DND-41 (cell line): ENCODE results near the gene ATG9B.

Experiments
- ATAC-seq: fragments of 200-7000 bp; cut with Tn5 transposase; 3 replicates; pipeline ENCODE4 v1.9.1; 2021; ENCODE audit warnings: low read depth; ENCODE audit not compliant: insufficient read depth
- DNase-seq: peaks from one replicate; pipeline ENCODE4 v3.0.0-alpha.2; 2020
- H2AFZ ChIP-seq: 2 replicates; pipeline ENCODE4 v1.6.0; 2012; ENCODE audit warnings: low read depth, low read length
- H3K27ac ChIP-seq: 2 replicates; pipeline ENCODE4 v1.5.1; 2012; ENCODE audit warnings: low read length, inconsistent platforms
- H3K27me3 ChIP-seq: fragments of 200-600 bp; sonication (generic); 2 replicates; pipeline ENCODE4 v1.6.0; 2012; ENCODE audit warnings: low read length, mild to moderate bottlenecking, inconsistent platforms; ENCODE audit not compliant: insufficient read depth, poor library complexity
- H3K36me3 ChIP-seq: 2 replicates; pipeline ENCODE4 v1.5.1; 2012; ENCODE audit warnings: low read length, inconsistent platforms; ENCODE audit not compliant: insufficient read depth
- H3K4me1 ChIP-seq: 2 replicates; pipeline ENCODE4 v1.5.1; 2012; ENCODE audit warnings: mild to moderate bottlenecking, low read length; ENCODE audit not compliant: insufficient read depth
- H3K4me2 ChIP-seq: 2 replicates; pipeline ENCODE4 v1.6.0; 2012; ENCODE audit warnings: mild to moderate bottlenecking, moderate library complexity, low read length, inconsistent platforms; ENCODE audit not compliant: insufficient read depth
- H3K4me3 ChIP-seq, 2 experiments: fragments of 200-600 bp in 1 of 2; shearing (Covaris generic) in 1 of 2; 2 replicates each; pipeline ENCODE4 v1.5.1; 2012 to 2016; ENCODE audit warnings: inconsistent platforms in 2 of 2, low read length in 2 of 2, mild to moderate bottlenecking in 2 of 2, low read depth in 1 of 2, moderate library complexity in 1 of 2
- H3K79me2 ChIP-seq: 2 replicates; pipeline ENCODE4 v1.6.0; 2012; ENCODE audit warnings: low read length, inconsistent platforms; ENCODE audit not compliant: insufficient read depth
- H3K9ac ChIP-seq: 2 replicates; pipeline ENCODE4 v1.6.0; 2012; ENCODE audit warnings: low read depth, mild to moderate bottlenecking, inconsistent platforms, low read length, moderate library complexity
- H3K9me3 ChIP-seq: 2 replicates; pipeline ENCODE4 v1.5.1; 2012; ENCODE audit warnings: low read length, moderate library complexity, mild to moderate bottlenecking, inconsistent platforms; ENCODE audit not compliant: insufficient read depth, severe bottlenecking
- H4K20me1 ChIP-seq: 2 replicates; pipeline ENCODE4 v1.6.0; 2012; ENCODE audit warnings: low read length; ENCODE audit not compliant: insufficient read depth
- EZH2 ChIP-seq: IDR thresholded peaks from 3 replicates; pipeline ENCODE4 v1.6.1; 2012; ENCODE audit warnings: borderline replicate concordance, low read depth, mild to moderate bottlenecking, moderate library complexity, low read length, inconsistent platforms; ENCODE audit not compliant: severe bottlenecking
- TF ChIP-seq, protein P1 (sequence below): IDR thresholded peaks from 2 replicates; pipeline ENCODE4 v1.5.1; 2012; ENCODE audit warnings: borderline replicate concordance, low read length, moderate library complexity, mild to moderate bottlenecking; ENCODE audit not compliant: poor library complexity, severe bottlenecking; ENCODE audit errors: extremely low read depth

The ATG9B gene, protein sequence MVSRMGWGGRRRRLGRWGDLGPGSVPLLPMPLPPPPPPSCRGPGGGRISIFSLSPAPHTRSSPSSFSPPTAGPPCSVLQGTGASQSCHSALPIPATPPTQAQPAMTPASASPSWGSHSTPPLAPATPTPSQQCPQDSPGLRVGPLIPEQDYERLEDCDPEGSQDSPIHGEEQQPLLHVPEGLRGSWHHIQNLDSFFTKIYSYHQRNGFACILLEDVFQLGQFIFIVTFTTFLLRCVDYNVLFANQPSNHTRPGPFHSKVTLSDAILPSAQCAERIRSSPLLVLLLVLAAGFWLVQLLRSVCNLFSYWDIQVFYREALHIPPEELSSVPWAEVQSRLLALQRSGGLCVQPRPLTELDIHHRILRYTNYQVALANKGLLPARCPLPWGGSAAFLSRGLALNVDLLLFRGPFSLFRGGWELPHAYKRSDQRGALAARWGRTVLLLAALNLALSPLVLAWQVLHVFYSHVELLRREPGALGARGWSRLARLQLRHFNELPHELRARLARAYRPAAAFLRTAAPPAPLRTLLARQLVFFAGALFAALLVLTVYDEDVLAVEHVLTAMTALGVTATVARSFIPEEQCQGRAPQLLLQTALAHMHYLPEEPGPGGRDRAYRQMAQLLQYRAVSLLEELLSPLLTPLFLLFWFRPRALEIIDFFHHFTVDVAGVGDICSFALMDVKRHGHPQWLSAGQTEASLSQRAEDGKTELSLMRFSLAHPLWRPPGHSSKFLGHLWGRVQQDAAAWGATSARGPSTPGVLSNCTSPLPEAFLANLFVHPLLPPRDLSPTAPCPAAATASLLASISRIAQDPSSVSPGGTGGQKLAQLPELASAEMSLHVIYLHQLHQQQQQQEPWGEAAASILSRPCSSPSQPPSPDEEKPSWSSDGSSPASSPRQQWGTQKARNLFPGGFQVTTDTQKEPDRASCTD

DNA sequence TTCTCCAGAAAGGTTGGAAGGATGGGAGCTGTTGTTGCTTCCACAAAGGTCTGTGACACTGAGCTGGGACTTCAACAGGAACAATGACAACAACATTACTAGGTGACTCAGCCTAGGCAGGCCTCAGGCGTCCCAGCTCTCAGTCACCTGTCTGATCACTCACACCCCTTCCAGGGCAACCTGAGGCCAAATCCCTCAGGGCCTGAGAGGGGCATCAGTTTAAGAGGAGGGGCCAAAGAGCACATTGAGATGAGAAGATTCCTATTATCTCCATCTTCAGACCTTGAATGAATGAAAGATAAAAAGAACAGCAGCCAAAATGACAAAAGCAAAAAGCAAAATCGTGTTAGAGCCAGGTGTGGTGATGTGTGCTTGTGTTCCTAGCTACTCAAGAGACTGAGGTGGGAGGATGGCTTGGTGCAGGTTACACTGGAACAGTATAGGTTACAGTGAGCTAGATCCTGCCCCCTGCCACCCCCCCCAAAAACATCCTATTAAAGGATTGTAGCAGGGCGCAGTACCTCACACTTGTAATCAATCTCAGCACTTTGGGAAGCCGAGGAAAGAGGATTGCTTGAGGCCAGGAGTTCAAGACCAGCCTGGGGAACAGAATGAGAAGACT, at the start of gene ATG9B:
Gene ATG9B (minus strand): TSS at position 60 of the 622 bp plus-strand sequence. CDS start 71 bp downstream, outside the sequence.
- H3K27me3 ChIP-seq = peaks cover 6% of the 10 kb centered on the region
- H3K9ac ChIP-seq = no peak within 1 kb of the TSS
- H3K36me3 ChIP-seq = no peaks in the 10 kb centered on the region
- DNase-seq = no peak
- peaks cover 12% of the 10 kb centered on the region for H3K79me2 ChIP-seq
- H3K27ac ChIP-seq = no peak within 1 kb of the TSS
- H4K20me1 ChIP-seq = no peaks in the 10 kb centered on the region
- H3K4me2 ChIP-seq = no peak within 1 kb of the TSS
- no peak for ATAC-seq
- H2AFZ ChIP-seq = no peak within 1 kb of the TSS
- H3K4me3 ChIP-seq = no peak within 1 kb of the TSS
- no peaks in the 10 kb centered on the region for H3K9me3 ChIP-seq
- no peak for TF ChIP-seq EZH2
- TF ChIP-seq, protein P1, sequence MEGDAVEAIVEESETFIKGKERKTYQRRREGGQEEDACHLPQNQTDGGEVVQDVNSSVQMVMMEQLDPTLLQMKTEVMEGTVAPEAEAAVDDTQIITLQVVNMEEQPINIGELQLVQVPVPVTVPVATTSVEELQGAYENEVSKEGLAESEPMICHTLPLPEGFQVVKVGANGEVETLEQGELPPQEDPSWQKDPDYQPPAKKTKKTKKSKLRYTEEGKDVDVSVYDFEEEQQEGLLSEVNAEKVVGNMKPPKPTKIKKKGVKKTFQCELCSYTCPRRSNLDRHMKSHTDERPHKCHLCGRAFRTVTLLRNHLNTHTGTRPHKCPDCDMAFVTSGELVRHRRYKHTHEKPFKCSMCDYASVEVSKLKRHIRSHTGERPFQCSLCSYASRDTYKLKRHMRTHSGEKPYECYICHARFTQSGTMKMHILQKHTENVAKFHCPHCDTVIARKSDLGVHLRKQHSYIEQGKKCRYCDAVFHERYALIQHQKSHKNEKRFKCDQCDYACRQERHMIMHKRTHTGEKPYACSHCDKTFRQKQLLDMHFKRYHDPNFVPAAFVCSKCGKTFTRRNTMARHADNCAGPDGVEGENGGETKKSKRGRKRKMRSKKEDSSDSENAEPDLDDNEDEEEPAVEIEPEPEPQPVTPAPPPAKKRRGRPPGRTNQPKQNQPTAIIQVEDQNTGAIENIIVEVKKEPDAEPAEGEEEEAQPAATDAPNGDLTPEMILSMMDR = no peak
- H3K4me1 ChIP-seq = peaks cover 17% of the 10 kb centered on the region

DNA sequence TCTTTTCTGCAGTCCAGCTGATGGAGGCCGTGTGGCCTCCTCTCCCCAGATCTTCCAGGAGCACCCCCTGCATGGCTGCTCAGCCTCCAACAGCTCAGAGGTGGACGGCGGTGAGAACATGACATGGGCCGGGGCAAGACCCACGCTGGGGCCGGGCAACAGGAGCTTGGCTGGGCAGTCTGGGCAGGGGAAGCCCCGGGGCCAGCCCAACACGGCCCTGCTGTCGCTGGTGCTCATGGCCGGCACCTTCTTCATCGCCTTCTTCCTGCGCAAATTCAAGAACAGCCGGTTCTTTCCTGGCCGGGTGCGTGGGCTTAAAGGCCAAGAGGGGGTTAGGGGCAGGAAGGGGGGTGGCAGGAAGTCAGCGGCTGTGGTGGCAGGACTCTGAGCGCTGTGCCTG, 49.7 kb upstream of the ATG9B start:
- TF ChIP-seq, protein P1 = no peak
- DNase-seq = no peak
- H3K27me3 ChIP-seq = no peaks in the 10 kb centered on the region
- H3K4me2 ChIP-seq = no peak overlapping the region
- H4K20me1 ChIP-seq = peaks cover 31% of the 10 kb centered on the region
- peaks cover 14% of the 10 kb centered on the region for H3K4me1 ChIP-seq
- H2AFZ ChIP-seq = no peak overlapping the region
- H3K4me3 ChIP-seq = no peak overlapping the region
- ATAC-seq = no peak
- H3K36me3 ChIP-seq = peaks cover 89% of the 10 kb centered on the region
- no peaks in the 10 kb centered on the region for H3K9me3 ChIP-seq
- no peak overlapping the region for H3K9ac ChIP-seq
- H3K79me2 ChIP-seq = peaks cover 9% of the 10 kb centered on the region
- H3K27ac ChIP-seq = no peak overlapping the region

DNA sequence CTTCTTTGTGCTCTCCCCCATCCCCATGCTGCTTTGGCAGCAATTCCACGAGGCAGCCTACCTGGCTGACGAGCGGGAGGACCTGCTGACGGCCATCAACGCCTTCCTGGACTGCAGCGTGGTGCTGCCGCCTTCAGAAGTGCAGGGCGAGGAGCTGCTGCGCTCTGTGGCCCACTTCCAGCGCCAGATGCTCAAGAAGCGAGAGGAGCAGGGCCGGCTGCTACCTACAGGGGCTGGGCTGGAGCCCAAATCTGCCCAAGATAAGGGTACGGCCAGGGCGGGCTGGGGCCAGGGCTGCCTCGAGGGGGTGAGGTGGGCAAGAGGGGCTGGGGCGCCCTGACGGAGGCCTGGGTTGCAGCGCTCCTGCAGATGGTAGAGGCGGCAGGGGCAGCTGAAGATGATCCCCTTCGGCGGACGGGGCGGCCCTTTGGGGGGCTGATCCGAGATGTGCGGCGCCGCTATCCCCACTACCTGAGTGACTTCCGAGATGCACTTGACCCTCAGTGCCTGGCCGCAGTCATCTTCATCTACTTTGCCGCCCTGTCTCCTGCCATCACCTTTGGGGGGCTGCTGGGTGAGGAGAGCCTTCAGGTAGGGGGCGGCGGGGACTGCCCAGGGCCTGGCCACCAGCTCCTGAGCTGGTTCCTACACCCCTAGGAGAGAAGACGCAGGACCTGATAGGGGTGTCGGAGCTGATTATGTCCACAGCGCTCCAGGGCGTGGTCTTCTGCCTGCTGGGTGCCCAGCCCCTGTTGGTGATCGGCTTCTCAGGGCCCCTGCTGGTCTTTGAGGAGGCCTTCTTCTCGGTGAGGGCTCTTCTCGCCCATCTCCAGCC, 47.0 kb upstream of the ATG9B start:
- Histone ChIP-seq H3K36me3 (peaks cover 88% of the 10 kb centered on the region), H3K4me1 (no peaks in the 10 kb centered on the region), H3K9me3 (no peaks in the 10 kb centered on the region), H3K27ac (no peak overlapping the region), H3K4me2 (no peak overlapping the region), H2AFZ (no peak overlapping the region), H3K79me2 (no peaks in the 10 kb centered on the region), H3K27me3 (no peaks in the 10 kb centered on the region), H3K9ac (no peak overlapping the region), H3K4me3 (no peak overlapping the region), H4K20me1 (peaks cover 5% of the 10 kb centered on the region; the same call in 1 of the 2 replicates)
- no peak for TF ChIP-seq EZH2
- TF ChIP-seq, protein P1 = no peak
- DNase-seq = no peak
- ATAC-seq = no peak
